NCI-H345 treated with DMSO at 0.1 percent for 48 hours (cell line): ENCODE results near the gene RBM4B.

Experiments
- DNase-seq: peaks from one replicate; lab custom pipeline; 2025; ENCODE audit not compliant: unreplicated experiment; lab: John Stamatoyannopoulos, UW

RBM4B gene

DNA sequence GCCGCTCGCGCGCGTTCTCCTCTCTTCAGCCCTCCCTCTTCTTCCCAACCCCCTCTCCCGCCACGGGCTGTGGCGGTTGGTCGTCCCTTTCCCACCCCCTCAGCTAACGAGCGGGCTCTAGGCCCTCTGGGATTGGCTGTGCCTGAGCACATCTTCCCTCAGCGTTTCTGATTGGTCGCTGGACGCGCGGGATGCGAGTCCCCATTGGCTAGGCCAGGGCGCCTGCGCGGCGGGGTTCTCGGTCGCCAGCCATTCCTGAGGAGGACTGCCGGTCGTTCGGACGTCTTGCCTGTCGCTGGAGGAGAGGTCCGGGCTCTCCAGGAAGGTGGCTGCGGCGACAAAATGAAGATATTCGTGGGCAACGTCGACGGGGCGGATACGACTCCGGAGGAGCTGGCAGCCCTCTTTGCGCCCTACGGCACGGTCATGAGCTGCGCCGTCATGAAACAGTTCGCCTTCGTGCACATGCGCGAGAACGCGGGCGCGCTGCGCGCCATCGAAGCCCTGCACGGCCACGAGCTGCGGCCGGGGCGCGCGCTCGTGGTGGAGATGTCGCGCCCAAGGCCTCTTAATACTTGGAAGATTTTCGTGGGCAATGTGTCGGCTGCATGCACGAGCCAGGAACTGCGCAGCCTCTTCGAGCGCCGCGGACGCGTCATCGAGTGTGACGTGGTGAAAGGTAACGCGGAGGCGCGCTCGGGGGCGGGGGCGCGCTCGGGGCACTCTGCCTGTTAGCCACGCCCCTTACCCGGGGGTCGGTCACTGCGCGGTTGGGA lies 61.1 kb downstream of the RBM4B start, which contains the start of gene RBM14:
Gene RBM14 (plus strand): TSS at position 252 of the 776 bp plus-strand sequence. CDS start 91 bp downstream, at position 343.
- peak; percentile 97 for DNase-seq
